ENCODE measurements around the gene MMP15.

MMP15 gene

GRCh38 chr16:58037365-58038057 lies 12.0 kb downstream of the MMP15 start:
- no peak for DNase-seq

- no peak for DNase-seq
These were observed 12.7 kb downstream of the MMP15 start for GRCh38 chr16:58038219-58038641.

DNA sequence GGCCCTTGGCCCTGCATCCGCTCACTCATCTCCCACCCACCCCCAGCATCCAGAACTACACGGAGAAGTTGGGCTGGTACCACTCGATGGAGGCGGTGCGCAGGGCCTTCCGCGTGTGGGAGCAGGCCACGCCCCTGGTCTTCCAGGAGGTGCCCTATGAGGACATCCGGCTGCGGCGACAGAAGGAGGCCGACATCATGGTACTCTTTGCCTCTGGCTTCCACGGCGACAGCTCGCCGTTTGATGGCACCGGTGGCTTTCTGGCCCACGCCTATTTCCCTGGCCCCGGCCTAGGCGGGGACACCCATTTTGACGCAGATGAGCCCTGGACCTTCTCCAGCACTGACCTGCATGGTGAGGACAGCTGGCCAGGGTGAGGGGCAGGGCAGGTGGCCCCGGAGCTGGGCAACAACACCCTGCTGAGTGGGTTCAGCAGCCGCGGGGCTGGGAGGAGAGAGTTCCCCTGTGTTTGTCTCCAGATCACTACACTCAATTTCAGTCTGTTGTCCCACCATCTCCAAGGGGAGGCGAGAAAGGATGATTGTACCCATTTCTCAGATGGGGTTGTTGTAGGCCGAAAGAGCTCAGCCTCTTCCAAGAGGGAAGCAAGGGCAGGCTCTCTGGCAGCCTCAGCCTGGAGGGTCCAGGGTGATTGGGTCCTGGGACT lies 14.4 kb downstream of the MMP15 start:
- DNase-seq = no peak

- DNase-seq = no peak
These were observed 14.9 kb downstream of the MMP15 start for GRCh38 chr16:58040496-58040846.

- DNase-seq = no peak
These were observed 15.5 kb downstream of the MMP15 start for GRCh38 chr16:58040945-58041627.

DNA sequence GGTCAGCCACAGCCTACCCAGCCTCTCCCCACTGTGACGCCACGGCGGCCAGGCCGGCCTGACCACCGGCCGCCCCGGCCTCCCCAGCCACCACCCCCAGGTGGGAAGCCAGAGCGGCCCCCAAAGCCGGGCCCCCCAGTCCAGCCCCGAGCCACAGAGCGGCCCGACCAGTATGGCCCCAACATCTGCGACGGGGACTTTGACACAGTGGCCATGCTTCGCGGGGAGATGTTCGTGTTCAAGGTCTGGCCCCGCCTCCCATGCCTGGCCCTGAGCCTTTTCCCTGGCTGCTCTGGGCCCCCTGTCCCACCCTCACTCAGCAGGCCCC lies 16.0 kb downstream of the MMP15 start:
- DNase-seq = no peak

GRCh38 chr16:58042001-58042885 lies 16.7 kb downstream of the MMP15 start:
- no peak for DNase-seq

GRCh38 chr16:58042886-58043515 lies 17.4 kb downstream of the MMP15 start:
- DNase-seq = no peak

- DNase-seq = no peak
These were observed 18.1 kb downstream of the MMP15 start for GRCh38 chr16:58043571-58044155.

DNA sequence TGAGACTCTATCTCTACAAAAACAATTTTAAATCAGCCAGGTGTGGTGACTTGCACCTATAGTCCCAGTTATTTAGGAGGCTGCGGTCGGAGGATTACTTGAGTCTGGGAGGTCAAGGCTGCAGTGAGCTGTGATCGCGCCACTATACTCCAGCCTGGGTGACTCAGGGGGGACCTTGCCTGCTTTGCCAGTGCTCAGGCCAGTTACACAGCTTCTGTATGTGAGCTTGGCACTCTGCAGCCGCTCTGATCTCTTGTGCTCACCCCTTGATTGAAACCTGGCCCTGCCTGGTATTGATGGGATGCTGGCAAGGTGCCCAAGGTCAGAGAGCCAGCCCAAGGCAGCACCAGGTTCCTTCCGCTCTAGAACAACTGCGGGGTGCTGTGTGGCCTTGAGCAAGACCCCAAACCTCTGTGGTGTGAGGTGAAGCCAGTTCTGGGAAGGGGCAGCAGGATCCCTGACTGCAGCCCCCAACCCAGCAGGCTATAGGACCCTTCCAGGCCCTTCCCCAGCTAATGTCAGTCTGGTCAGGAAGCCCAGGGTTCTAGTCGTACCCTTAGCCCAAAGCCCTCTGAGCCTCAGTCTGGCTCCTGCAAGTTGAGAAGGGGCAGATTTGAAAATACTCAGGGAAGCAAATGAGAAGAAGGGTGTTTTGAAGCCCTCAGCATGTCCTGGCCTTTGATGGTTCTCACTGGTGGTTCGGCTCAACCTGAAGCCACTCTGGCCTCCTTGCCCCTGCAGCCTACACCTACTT lies 18.9 kb downstream of the MMP15 start:
- DNase-seq = no peak

GRCh38 chr16:58045096-58045495 lies 19.5 kb downstream of the MMP15 start:
- no peak for DNase-seq

- no peak for DNase-seq
These were observed 20.7 kb downstream of the MMP15 start for GRCh38 chr16:58046054-58046881.

DNA sequence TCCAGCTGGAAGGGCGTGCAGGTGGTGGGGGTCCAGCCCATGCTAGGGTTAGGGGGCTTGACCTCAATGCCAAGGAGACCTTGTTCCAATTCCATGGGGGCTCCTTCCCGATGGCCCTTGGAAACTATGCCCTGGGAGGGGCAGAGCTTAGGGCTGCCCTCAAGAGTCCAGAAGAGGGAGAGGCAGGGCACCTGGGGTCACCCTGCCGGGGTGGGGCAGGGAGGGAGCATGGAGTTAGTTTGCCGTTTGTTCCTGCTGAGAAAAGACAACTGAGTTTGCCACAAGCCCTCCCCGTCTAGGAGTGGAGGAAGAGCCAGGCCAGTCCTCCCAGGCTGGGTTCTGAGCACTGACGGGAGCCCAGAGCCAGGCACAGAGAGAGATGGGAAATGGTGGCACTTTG lies 21.4 kb downstream of the MMP15 start:
- no peak for DNase-seq

DNA sequence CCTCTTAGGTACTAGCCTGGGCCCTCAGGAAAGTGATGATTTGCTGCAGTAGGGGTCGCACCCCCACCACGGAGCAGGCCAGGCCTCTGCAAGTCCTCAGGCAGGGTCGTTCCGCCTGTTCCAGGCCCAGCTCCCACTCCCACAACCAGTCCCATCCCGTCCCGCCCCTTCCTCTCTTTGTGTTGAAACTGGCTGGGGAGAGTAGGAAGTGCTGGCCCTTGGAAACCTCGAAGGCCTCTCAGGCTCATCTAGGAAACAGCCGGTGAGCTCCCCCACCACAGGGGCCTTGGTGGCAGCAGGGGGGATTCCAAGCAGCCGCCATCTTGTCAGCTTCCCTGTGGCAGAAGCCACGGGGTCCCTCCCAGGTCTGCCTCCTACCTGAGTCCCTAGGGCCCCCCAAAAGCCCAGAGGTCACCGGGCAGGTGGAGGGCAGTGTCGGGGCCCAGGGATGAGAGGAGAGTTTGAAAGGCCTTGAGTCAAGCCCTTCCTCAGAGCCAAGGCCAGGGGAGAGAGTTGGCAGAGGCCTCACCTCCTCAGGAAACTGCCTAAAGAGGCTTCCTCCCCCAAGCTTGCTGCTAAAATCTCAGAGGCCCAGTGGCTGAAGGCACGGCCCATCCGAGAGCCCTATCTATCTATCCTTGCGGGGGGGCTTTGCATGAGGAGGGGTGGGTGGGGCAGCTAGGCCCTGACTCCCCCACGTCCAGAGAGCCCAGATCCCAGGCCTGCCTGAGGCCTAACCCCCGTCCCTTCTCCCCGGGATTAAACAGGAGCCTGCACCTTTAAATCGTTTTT lies 22.2 kb downstream of the MMP15 start:
- DNase-seq = no peak

- no peak for DNase-seq
These were observed 23.1 kb downstream of the MMP15 start for GRCh38 chr16:58048494-58049231.

DNA sequence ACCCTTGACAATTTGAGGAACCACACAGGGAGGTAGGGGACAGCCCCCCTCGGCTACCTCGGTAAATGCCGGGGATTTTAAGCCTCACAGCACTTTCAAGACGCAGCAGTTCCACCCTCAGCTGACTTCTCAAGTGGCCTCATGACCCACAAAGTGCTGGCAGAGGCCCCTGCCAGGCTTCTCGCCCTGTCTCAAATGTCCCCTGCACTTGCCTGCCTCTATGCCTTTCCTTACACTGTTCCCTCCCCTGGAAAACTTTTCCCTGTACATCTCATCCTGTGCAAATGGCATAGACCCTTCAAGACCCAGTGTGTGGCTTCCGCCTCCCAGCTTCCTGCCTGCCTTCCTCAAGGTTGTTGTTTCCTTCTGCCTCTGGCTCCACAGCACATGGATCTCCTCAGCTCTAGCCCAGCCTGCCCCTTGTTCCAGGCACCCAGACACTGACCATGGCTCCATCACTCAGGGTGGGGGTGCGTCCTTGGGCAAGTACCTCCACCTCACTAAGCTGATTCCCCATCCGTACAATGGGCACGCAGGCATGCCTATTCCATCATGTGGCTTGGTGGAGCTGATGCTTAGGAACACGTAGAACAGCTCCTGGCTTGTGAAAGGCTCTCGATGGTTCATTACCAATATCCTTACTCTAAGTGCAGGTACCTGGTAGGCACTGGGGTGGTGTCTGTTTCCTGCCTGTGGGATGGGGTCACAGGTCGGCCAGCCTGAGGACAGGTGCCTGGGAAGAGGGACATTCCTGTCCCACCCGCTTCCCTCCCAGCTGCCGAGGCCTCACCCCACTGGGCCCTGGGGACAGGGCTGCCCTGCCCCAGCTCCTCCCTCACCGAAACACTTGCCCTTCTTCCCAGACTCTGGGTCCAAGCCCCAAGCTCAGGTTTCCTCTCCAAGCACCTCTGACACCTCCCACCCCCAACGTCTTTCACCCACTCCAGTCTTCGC lies 24.0 kb downstream of the MMP15 start:
- no peak for DNase-seq

DNA sequence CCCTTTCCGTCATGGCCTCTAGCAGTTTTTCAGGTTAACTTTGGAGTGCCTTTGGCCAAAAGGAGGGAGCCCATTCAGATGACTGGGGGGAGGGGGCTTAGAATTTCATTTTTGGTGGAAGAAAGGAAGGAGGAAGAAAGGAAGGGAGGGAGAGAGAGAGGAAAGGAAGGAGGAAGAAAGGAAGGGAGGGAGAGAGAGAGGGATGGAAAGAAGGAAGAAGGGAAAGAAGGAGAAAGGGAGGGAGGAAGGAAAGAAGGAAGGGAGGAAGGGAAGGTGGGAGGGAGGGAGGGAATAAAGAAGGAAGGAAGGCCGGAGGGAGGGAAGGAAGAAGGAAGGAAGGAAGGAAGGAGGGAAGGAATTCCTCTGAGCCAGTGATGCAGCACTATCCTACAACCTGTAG lies 25.7 kb downstream of the MMP15 start:
- no peak for DNase-seq

Measured in NCI-H774 (cell line).